Endothelial cell (in vitro differentiated cells): Measurements from ENCODE around the gene KY. TPM values are rescaled to one million over a fixed set of nuclear protein-coding genes. Genes with fewer than 3 reads are reported as not detected.

Source experiments
- DNase-seq: peaks from one replicate; pipeline ENCODE4 v3.0.0; 2021; ENCODE audit warnings: low spot score
- H3K27ac Mint-ChIP-seq: one replicate; pipeline ENCODE4 v1.8.0; 2021; ENCODE audit warnings: mixed read lengths, inconsistent platforms; ENCODE audit not compliant: unreplicated experiment
- H3K27me3 Mint-ChIP-seq: one replicate; pipeline ENCODE4 v1.8.0; 2021; ENCODE audit warnings: mild to moderate bottlenecking, moderate library complexity, mixed read lengths, inconsistent platforms; ENCODE audit not compliant: unreplicated experiment
- H3K36me3 Mint-ChIP-seq: one replicate; pipeline ENCODE4 v1.8.0; 2021; ENCODE audit warnings: mild to moderate bottlenecking, low read depth, mixed read lengths, inconsistent platforms; ENCODE audit not compliant: unreplicated experiment
- H3K4me1 Mint-ChIP-seq: one replicate; pipeline ENCODE4 v1.8.0; 2021; ENCODE audit warnings: mild to moderate bottlenecking, mixed read lengths, inconsistent platforms; ENCODE audit not compliant: unreplicated experiment
- H3K4me3 Mint-ChIP-seq: one replicate; pipeline ENCODE4 v1.8.0; 2021; ENCODE audit warnings: mild to moderate bottlenecking, mixed read lengths, inconsistent platforms; ENCODE audit not compliant: unreplicated experiment
- H3K9me3 Mint-ChIP-seq: one replicate; pipeline ENCODE4 v1.8.0; 2021; ENCODE audit warnings: mixed read lengths, inconsistent platforms; ENCODE audit not compliant: unreplicated experiment
- total RNA-seq: library from RNA; stranded (reverse); fragmentation: NEBNext Ultra II Directional; extraction: Animal tissue kit (Norgen Biotek cat#: 25700); gene quantifications from one replicate; pipeline ENCODE4 v1.2.1, GENCODE V29; 2021; ENCODE audit not compliant: unreplicated experiment
- TF ChIP-seq, protein P1 (sequence below): fragments of 200-600 bp; sonication (generic); IDR thresholded peaks from one replicate; pipeline ENCODE4 v1.5.0; 2021; ENCODE audit warnings: antibody characterized with exemption; ENCODE audit not compliant: unreplicated experiment

The KY gene
- total RNA-seq, 1 donor from 2014 or later: not detected

DNA sequence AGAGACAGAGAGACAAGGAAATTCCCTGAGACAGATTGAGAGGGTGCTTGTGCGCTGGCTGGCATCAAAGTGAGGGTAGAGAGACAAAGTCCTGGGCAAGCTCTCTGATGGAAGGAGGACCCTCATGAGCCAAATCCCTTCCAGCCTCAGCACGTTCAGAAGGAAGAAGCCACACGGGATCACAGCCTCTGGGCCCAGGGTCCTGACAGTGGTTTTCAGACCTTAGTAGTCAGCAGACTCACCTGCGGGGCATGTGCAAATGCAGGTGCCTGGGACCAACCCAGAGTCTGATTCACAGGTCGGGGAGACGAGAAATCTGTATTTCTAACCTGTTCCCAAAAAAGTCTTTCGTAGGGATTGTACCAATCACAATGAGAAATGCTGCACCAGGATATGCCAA is 15.2 kb upstream of the KY start:
- Mint-ChIP-seq H3K27ac (no peak overlapping the region), H3K36me3 (peaks cover 3% of the 10 kb centered on the region), H3K4me3 (no peak overlapping the region), H3K27me3 (peaks cover 10% of the 10 kb centered on the region), H3K9me3 (no peaks in the 10 kb centered on the region), H3K4me1 (peaks cover 8% of the 10 kb centered on the region)
- TF ChIP-seq, protein P1, sequence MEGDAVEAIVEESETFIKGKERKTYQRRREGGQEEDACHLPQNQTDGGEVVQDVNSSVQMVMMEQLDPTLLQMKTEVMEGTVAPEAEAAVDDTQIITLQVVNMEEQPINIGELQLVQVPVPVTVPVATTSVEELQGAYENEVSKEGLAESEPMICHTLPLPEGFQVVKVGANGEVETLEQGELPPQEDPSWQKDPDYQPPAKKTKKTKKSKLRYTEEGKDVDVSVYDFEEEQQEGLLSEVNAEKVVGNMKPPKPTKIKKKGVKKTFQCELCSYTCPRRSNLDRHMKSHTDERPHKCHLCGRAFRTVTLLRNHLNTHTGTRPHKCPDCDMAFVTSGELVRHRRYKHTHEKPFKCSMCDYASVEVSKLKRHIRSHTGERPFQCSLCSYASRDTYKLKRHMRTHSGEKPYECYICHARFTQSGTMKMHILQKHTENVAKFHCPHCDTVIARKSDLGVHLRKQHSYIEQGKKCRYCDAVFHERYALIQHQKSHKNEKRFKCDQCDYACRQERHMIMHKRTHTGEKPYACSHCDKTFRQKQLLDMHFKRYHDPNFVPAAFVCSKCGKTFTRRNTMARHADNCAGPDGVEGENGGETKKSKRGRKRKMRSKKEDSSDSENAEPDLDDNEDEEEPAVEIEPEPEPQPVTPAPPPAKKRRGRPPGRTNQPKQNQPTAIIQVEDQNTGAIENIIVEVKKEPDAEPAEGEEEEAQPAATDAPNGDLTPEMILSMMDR: no peak
- DNase-seq: no peak

DNA sequence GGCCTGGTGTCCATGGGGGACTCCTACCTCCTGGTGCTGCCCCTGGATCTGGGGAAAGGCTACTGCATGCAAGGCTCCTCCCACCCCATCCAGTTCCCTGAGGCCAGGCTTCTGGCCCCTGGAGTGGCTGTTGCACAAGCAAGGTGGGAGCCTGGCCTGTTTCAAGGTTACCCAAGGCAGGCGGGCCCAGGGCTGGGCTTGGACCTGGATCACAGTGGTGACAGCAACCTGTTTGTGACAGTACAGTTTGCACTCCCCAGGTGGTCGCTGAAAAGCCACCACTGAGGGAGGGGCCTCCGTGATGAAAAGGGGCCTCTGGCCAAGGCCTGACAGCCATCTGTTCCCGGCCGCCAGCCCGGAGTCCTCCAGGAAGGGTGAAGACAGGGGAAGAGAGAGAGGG is 14.4 kb upstream of the KY start:
- no peak overlapping the region for H3K4me3 Mint-ChIP-seq
- TF ChIP-seq, protein P1: no peak
- no peak overlapping the region for H3K27ac Mint-ChIP-seq
- H3K4me1 Mint-ChIP-seq: peaks cover 9% of the 10 kb centered on the region
- peaks cover 3% of the 10 kb centered on the region for H3K36me3 Mint-ChIP-seq
- H3K9me3 Mint-ChIP-seq: no peaks in the 10 kb centered on the region
- H3K27me3 Mint-ChIP-seq: peaks cover 12% of the 10 kb centered on the region
- no peak for DNase-seq

DNA sequence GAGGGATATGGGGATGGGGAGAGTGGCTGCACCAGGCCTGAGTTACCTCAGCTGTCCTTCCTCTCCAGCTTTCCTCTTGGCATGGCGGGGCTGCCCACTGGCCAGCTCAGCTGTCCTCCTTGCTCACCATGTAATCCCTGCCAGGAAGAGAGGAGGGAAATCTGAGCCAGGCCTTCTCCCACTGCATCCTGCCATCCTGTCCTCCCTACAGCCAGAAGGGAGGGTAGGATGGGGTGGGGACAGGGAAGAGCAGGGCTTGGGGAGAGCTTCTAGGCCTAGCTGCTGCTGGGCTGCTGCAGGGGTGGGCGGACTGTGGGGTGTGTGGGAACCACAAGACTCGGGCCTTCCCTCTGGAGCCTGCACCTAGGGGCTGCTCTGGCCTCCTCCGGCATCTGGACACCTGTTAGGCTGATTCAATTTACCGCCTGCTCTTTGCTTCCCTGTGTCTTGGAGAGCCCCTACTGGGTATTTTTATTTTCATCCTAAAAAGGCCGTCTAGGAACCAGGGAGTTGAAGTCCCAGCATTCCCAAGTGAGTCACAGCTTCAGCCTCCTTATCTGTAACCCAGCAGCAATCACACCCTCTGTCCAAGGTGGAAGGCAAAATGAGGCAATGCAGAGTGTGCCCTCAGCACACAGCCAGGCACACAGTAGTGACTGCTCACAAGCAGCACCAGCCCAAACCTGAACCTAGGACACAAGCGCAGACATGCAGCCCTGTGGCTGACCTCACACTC is 13.1 kb upstream of the KY start:
- no peaks in the 10 kb centered on the region for H3K9me3 Mint-ChIP-seq
- H3K4me1 Mint-ChIP-seq: peaks cover 9% of the 10 kb centered on the region
- peaks cover 12% of the 10 kb centered on the region for H3K27me3 Mint-ChIP-seq
- TF ChIP-seq, protein P1: no peak
- no peak overlapping the region for H3K27ac Mint-ChIP-seq
- no peak overlapping the region for H3K4me3 Mint-ChIP-seq
- H3K36me3 Mint-ChIP-seq: peaks cover 3% of the 10 kb centered on the region
- no peak for DNase-seq

DNA sequence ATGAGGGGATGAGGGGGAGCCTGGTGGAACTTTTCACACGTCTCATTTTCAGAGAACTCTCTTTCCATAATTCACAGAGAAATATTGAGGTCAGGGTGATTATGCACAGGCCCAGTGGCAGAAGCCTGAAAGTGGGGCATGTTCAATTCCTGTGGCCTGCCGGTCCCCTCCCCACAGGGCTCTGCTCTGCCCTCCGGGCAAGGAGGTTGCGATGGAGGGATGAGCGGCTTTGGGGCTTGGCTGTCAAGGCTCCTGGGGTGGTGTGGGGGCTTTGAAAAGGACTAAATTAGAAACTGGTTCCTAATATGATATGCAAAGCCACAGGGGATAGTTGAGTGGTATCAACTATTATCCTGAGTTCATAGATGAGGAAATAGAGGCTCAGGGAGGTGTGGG is 9.2 kb upstream of the KY start:
- no peaks in the 10 kb centered on the region for H3K9me3 Mint-ChIP-seq
- peaks cover 9% of the 10 kb centered on the region for H3K4me1 Mint-ChIP-seq
- TF ChIP-seq, protein P1: no peak
- H3K27ac Mint-ChIP-seq: no peak overlapping the region
- H3K4me3 Mint-ChIP-seq: no peak overlapping the region
- DNase-seq: no peak
- H3K27me3 Mint-ChIP-seq: peaks cover 8% of the 10 kb centered on the region
- no peaks in the 10 kb centered on the region for H3K36me3 Mint-ChIP-seq

DNA sequence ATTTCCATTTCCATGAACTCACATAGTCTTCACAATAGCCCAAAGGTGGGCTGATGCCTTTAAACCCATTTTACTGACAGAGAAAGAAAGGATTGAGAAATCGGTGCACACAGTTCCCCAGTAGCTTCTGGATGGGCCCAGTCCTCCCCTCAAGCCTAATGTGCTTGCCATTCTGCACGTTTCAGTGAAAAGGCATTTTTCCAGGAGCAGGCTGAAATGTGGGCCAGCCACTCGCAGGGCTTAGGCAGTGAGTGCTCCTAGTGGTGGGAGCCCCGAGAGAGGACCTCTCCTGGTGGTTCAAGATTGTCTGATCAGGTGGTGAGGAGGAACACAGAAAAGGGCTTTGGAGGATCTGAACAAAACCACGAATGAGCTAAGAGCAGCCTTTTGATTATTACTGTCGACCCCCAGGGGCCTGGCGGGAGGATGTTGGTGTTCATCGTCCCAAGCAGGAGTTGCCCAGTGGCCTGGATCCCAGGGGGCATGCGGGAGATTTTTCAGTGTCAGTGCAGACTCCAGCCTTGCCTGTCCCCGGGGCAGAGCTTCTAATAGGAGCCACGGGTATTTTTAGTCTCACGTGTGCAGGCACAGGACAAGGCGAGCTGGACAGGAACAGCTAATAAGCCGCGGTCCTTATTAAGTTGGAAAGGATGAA is 8.7 kb upstream of the KY start:
- H3K9me3 Mint-ChIP-seq: no peaks in the 10 kb centered on the region
- H3K4me3 Mint-ChIP-seq: no peak overlapping the region
- H3K27ac Mint-ChIP-seq: no peak overlapping the region
- H3K27me3 Mint-ChIP-seq: peaks cover 8% of the 10 kb centered on the region
- DNase-seq: no peak
- H3K36me3 Mint-ChIP-seq: no peaks in the 10 kb centered on the region
- TF ChIP-seq, protein P1: no peak
- peaks cover 9% of the 10 kb centered on the region for H3K4me1 Mint-ChIP-seq
